HEK293 (cell line): ENCODE results near the gene HLA-DMB.

Source experiments
- CTCF ChIA-PET: fragments of 350-600 bp; formaldehyde crosslinking; extraction: SDS; loops from one replicate; lab custom pipeline; 2021; ENCODE audit warnings: antibody characterized with exemption; lab: Yijun Ruan, JAX
- POLR2A ChIA-PET: fragments of 300-600 bp; formaldehyde crosslinking; extraction: SDS; loops from one replicate; lab custom pipeline; 2020; ENCODE audit warnings: antibody characterized with exemption, inconsistent platforms; lab: Yijun Ruan, JAX
- H3K27ac ChIP-seq: fragments of 200-500 bp; sonication (Bioruptor generic); 2 replicates; pipeline ENCODE4 v1.5.1; 2014; ENCODE audit warnings: low read depth, low read length, control low read depth, inconsistent platforms; ENCODE audit errors: extremely low read depth
- H3K36me3 ChIP-seq, 2 experiments: fragments of 200-500 bp in 1 of 2; sonication (Bioruptor generic) in 1 of 2; 1 replicate in 1 of 2; 2 replicates in 1 of 2; pipeline ENCODE4 v1.5.1; 2014 to 2017; ENCODE audit warnings: inconsistent platforms in 2 of 2, low read length in 2 of 2; ENCODE audit not compliant: control insufficient read depth in 2 of 2, insufficient read depth in 1 of 2
- H3K4me1 ChIP-seq: fragments of 200-500 bp; sonication (Bioruptor generic); 2 replicates; pipeline ENCODE4 v1.5.1; 2014; ENCODE audit warnings: mild to moderate bottlenecking, low read length, inconsistent platforms; ENCODE audit not compliant: control insufficient read depth, insufficient read depth
- H3K4me3 ChIP-seq: 2 replicates; pipeline ENCODE4 v1.5.1; 2011; ENCODE audit warnings: low read depth, mild to moderate bottlenecking, control low read depth, low read length, moderate library complexity
- H3K9me3 ChIP-seq: fragments of 200-500 bp; sonication (Bioruptor generic); 2 replicates; pipeline ENCODE4 v1.5.1; 2014; ENCODE audit warnings: low read depth, low read length, inconsistent platforms; ENCODE audit not compliant: control insufficient read depth, insufficient read depth
- GFI1B ChIP-seq: fragments of 450-650 bp; formaldehyde crosslinking; IDR thresholded peaks from 2 replicates; pipeline ENCODE4 v1.5.1; 2016; ENCODE audit warnings: missing biosample characterization, missing genetic modification characterization
- GLIS2 ChIP-seq: fragments of 450-650 bp; formaldehyde crosslinking; IDR thresholded peaks from 2 replicates; pipeline ENCODE4 v1.5.1; 2016; ENCODE audit warnings: missing biosample characterization, missing genetic modification characterization
- RBAK ChIP-seq: fragments of 450-650 bp; formaldehyde crosslinking; IDR thresholded peaks from 2 replicates; pipeline ENCODE4 v1.5.1; 2016; ENCODE audit warnings: missing biosample characterization, missing genetic modification characterization
- YY1 ChIP-seq: fragments of 450-650 bp; formaldehyde crosslinking; IDR thresholded peaks from 2 replicates; pipeline ENCODE4 v1.5.1; 2018; ENCODE audit warnings: missing biosample characterization, missing genetic modification characterization
- ZIC2 ChIP-seq: fragments of 450-650 bp; formaldehyde crosslinking; IDR thresholded peaks from 2 replicates; pipeline ENCODE4 v1.5.1; 2016; ENCODE audit warnings: missing biosample characterization, missing genetic modification characterization
- ZNF221 ChIP-seq: fragments of 450-650 bp; formaldehyde crosslinking; IDR thresholded peaks from 2 replicates; pipeline ENCODE4 v1.5.1; 2017; ENCODE audit warnings: missing biosample characterization, missing genetic modification characterization, borderline replicate concordance
- ZNF354C ChIP-seq: fragments of 450-650 bp; formaldehyde crosslinking; IDR thresholded peaks from 2 replicates; pipeline ENCODE4 v1.5.1; 2016; ENCODE audit warnings: missing biosample characterization, missing genetic modification characterization, low read depth, borderline replicate concordance
- ZNF629 ChIP-seq: fragments of 450-650 bp; formaldehyde crosslinking; IDR thresholded peaks from 2 replicates; pipeline ENCODE4 v1.5.1; 2017; ENCODE audit warnings: missing biosample characterization, missing genetic modification characterization
- TF ChIP-seq, protein P1 (sequence below): fragments of 450-650 bp; formaldehyde crosslinking; IDR thresholded peaks from 2 replicates; pipeline ENCODE4 v1.5.1; 2016; ENCODE audit warnings: missing biosample characterization, missing genetic modification characterization
- TF ChIP-seq, protein P2 (sequence below): fragments of 450-650 bp; formaldehyde crosslinking; IDR thresholded peaks from 2 replicates; pipeline ENCODE4 v1.5.1; 2016; ENCODE audit warnings: missing biosample characterization, missing genetic modification characterization
- TF ChIP-seq, protein P3 (sequence below): fragments of 450-650 bp; formaldehyde crosslinking; IDR thresholded peaks from 2 replicates; pipeline ENCODE4 v1.5.1; 2016; ENCODE audit warnings: missing biosample characterization, missing genetic modification characterization, low read depth
- TF ChIP-seq, protein P4 (sequence below): fragments of 450-650 bp; formaldehyde crosslinking; IDR thresholded peaks from 2 replicates; pipeline ENCODE4 v1.5.1; 2016; ENCODE audit warnings: missing biosample characterization, missing genetic modification characterization
- TF ChIP-seq, protein P5 (sequence below): fragments of 450-650 bp; formaldehyde crosslinking; IDR thresholded peaks from 2 replicates; pipeline ENCODE4 v1.5.1; 2017; ENCODE audit warnings: missing biosample characterization, mild to moderate bottlenecking, missing genetic modification characterization, moderate library complexity
- TF ChIP-seq, protein P6 (sequence below): fragments of 450-650 bp; formaldehyde crosslinking; IDR thresholded peaks from 2 replicates; pipeline ENCODE4 v1.5.1; 2016; ENCODE audit warnings: missing biosample characterization, missing genetic modification characterization

Gene HLA-DMB

DNA sequence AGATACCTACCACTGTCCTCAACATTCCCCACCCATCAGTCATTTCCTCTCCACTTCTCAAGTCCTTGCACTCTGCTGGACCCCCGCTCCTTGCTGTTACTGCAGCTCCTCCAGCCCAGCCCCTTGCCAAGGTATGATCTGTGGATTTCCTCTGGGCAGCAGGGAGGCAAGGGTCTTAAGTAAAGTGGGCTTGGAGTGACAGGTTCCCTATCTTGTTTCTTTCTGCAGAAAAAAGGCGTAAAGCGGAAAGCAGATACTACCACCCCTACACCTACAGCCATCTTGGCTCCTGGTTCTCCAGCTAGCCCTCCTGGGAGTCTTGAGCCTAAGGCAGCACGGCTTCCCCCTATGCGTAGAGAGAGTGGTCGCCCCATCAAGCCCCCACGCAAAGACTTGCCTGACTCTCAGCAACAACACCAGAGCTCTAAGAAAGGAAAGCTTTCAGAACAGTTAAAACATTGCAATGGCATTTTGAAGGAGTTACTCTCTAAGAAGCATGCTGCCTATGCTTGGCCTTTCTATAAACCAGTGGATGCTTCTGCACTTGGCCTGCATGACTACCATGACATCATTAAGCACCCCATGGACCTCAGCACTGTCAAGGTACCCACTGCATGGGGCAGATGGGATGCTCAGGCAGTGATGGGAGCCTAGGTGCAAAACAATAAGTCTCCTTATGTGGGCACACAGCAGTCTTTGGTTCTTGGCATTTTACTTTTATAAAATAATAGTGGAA, 35.7 kb upstream of the HLA-DMB start:
- no peaks in the 10 kb centered on the region for H3K9me3 ChIP-seq
- CTCF ChIA-PET = interaction anchor here (1.3 to 18.0 kb wide), 5 partner anchors 9 to 91 kb away, joined by 4 to 344 read pairs (median 185); partner anchors contain the start of gene HLA-DMA
- H3K36me3 ChIP-seq = peaks cover 74 to 95% of the 10 kb centered on the region in 2 experiments
- H3K27ac ChIP-seq = peak overlapping the region; percentile 3; the same call in 1 of the 2 replicates
- TF ChIP-seq, protein P1, sequence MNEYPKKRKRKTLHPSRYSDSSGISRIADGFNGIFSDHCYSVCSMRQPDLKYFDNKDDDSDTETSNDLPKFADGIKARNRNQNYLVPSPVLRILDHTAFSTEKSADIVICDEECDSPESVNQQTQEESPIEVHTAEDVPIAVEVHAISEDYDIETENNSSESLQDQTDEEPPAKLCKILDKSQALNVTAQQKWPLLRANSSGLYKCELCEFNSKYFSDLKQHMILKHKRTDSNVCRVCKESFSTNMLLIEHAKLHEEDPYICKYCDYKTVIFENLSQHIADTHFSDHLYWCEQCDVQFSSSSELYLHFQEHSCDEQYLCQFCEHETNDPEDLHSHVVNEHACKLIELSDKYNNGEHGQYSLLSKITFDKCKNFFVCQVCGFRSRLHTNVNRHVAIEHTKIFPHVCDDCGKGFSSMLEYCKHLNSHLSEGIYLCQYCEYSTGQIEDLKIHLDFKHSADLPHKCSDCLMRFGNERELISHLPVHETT (tag by site-specific recombination) = no peak
- peak; percentile 19; the same call in 1 of the 2 replicates for TF ChIP-seq GLIS2
- TF ChIP-seq, protein P2, sequence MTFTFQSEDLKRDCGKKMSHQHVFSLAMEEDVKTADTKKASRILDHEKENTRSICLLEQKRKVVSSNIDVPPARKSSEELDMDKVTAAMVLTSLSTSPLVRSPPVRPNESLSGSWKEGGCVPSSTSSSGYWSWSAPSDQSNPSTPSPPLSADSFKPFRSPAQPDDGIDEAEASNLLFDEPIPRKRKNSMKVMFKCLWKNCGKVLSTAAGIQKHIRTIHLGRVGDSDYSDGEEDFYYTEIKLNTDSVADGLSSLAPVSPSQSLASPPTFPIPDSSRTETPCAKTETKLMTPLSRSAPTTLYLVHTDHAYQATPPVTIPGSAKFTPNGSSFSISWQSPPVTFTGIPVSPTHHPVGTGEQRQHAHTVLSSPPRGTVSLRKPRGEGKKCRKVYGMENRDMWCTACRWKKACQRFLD (tag by site-specific recombination) = no peak
- no peak for TF ChIP-seq ZNF354C (tag by site-specific recombination)
- TF ChIP-seq ZIC2 (tag by site-specific recombination) = 0 out of 2 replicates have a peak, but pooled peaks have one; percentile 15
- TF ChIP-seq, protein P3, sequence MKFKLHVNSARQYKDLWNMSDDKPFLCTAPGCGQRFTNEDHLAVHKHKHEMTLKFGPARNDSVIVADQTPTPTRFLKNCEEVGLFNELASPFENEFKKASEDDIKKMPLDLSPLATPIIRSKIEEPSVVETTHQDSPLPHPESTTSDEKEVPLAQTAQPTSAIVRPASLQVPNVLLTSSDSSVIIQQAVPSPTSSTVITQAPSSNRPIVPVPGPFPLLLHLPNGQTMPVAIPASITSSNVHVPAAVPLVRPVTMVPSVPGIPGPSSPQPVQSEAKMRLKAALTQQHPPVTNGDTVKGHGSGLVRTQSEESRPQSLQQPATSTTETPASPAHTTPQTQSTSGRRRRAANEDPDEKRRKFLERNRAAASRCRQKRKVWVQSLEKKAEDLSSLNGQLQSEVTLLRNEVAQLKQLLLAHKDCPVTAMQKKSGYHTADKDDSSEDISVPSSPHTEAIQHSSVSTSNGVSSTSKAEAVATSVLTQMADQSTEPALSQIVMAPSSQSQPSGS (tag by site-specific recombination) = peak; percentile 73; the same call in 1 of the 2 replicates
- TF ChIP-seq, protein P4, sequence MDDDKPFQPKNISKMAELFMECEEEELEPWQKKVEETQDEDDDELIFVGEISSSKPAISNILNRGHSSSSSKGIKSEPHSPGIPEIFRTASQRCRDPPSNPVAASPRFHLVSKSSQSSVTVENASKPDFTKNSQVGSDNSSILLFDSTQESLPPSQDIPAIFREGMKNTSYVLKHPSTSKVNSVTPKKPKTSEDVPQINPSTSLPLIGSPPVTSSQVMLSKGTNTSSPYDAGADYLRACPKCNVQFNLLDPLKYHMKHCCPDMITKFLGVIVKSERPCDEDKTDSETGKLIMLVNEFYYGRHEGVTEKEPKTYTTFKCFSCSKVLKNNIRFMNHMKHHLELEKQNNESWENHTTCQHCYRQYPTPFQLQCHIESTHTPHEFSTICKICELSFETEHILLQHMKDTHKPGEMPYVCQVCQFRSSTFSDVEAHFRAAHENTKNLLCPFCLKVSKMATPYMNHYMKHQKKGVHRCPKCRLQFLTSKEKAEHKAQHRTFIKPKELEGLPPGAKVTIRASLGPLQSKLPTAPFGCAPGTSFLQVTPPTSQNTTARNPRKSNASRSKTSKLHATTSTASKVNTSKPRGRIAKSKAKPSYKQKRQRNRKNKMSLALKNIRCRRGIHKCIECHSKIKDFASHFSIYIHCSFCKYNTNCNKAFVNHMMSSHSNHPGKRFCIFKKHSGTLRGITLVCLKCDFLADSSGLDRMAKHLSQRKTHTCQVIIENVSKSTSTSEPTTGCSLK (tag by site-specific recombination) = no peak
- no peak for TF ChIP-seq GFI1B (tag by site-specific recombination)
- TF ChIP-seq, protein P5, sequence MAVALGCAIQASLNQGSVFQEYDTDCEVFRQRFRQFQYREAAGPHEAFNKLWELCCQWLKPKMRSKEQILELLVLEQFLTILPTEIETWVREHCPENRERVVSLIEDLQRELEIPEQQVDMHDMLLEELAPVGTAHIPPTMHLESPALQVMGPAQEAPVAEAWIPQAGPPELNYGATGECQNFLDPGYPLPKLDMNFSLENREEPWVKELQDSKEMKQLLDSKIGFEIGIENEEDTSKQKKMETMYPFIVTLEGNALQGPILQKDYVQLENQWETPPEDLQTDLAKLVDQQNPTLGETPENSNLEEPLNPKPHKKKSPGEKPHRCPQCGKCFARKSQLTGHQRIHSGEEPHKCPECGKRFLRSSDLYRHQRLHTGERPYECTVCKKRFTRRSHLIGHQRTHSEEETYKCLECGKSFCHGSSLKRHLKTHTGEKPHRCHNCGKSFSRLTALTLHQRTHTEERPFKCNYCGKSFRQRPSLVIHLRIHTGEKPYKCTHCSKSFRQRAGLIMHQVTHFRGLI = no peak
- TF ChIP-seq ZNF629 (tag by site-specific recombination) = 0 out of 2 replicates have a peak, but pooled peaks have one; percentile 30
- no peak for TF ChIP-seq RBAK
- TF ChIP-seq, protein P6, sequence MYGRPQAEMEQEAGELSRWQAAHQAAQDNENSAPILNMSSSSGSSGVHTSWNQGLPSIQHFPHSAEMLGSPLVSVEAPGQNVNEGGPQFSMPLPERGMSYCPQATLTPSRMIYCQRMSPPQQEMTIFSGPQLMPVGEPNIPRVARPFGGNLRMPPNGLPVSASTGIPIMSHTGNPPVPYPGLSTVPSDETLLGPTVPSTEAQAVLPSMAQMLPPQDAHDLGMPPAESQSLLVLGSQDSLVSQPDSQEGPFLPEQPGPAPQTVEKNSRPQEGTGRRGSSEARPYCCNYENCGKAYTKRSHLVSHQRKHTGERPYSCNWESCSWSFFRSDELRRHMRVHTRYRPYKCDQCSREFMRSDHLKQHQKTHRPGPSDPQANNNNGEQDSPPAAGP (tag by site-specific recombination) = no peak
- no peak for TF ChIP-seq YY1
- no peak for TF ChIP-seq ZNF221
- H3K4me1 ChIP-seq = peaks cover 33% of the 10 kb centered on the region
- H3K4me3 ChIP-seq = peak overlapping the region; percentile 97
- POLR2A ChIA-PET = interaction anchor here (0.5 to 11.3 kb wide), 4 partner anchors 10 to 1367 kb away, joined by 4 to 266 read pairs (median 136); partner anchors contain the start of gene HLA-DMA
